GM19023 (cell line): ENCODE measurements around the gene DMXL1.

Experiments used
- ATAC-seq: cut with Tn5 transposase; IDR thresholded peaks from one replicate; pipeline ENCODE4 v1.9.1; 2021; ENCODE audit warnings: mild to moderate bottlenecking, moderate library complexity; ENCODE audit not compliant: unreplicated experiment

The DMXL1 gene

GRCh38 chr5:119070828-119071560 lies at the start of gene DMXL1:
TSS of gene DMXL1 (plus strand) at chr5:119071087. CDS start at chr5:119071570, 483 bp downstream.
- peak; percentile 86 for ATAC-seq

GRCh38 chr5:119021149-119021732 lies 49.6 kb upstream of the DMXL1 start:
- ATAC-seq: no peak

- ATAC-seq: peak; percentile 67
Measured at GRCh38 chr5:119022017-119022745, 48.7 kb upstream of the DMXL1 start.

- ATAC-seq: no peak
Measured at GRCh38 chr5:119022773-119023172, 48.1 kb upstream of the DMXL1 start.

- no peak for ATAC-seq
Measured at GRCh38 chr5:119028575-119028974, 42.3 kb upstream of the DMXL1 start.

- peak; percentile 86 for ATAC-seq
Measured at GRCh38 chr5:119031011-119031886, 39.6 kb upstream of the DMXL1 start.

- peak; percentile 51 for ATAC-seq
Measured at GRCh38 chr5:119031905-119032304, 39.0 kb upstream of the DMXL1 start.

- no peak for ATAC-seq
Measured at GRCh38 chr5:119032656-119033055, 38.2 kb upstream of the DMXL1 start.

- ATAC-seq: no peak
Measured at GRCh38 chr5:119033135-119033534, 37.8 kb upstream of the DMXL1 start.

- no peak for ATAC-seq
Measured at GRCh38 chr5:119036101-119036762, 34.7 kb upstream of the DMXL1 start.

- no peak for ATAC-seq
Measured at GRCh38 chr5:119037496-119038215, 33.2 kb upstream of the DMXL1 start.

GRCh38 chr5:119048246-119048645 lies 22.6 kb upstream of the DMXL1 start:
- no peak for ATAC-seq

- no peak for ATAC-seq
Measured at GRCh38 chr5:119049824-119050449, 20.9 kb upstream of the DMXL1 start.

GRCh38 chr5:119054101-119054500 lies 16.8 kb upstream of the DMXL1 start:
- no peak for ATAC-seq

GRCh38 chr5:119055294-119055693 lies 15.6 kb upstream of the DMXL1 start:
- ATAC-seq: no peak

GRCh38 chr5:119058979-119059529 lies 11.8 kb upstream of the DMXL1 start:
- ATAC-seq: no peak

- ATAC-seq: no peak
Measured at GRCh38 chr5:119059740-119060255, 11.1 kb upstream of the DMXL1 start.

GRCh38 chr5:119063579-119064379 lies 7.1 kb upstream of the DMXL1 start:
- peak; percentile 70 for ATAC-seq
